K562 (cell line): ENCODE data around the gene FAM234A.

Experiments
- CHD4 ChIP-seq: fragments of 200-600 bp; sonication (generic); IDR thresholded peaks from 3 replicates; pipeline ENCODE4 v1.6.1; 2012; ENCODE audit warnings: low read depth, mild to moderate bottlenecking, mixed read lengths, low read length, inconsistent platforms; ENCODE audit not compliant: insufficient read depth, insufficient replicate concordance, poor library complexity, severe bottlenecking
- MXI1 ChIP-seq: IDR thresholded peaks from 2 replicates; pipeline ENCODE4 v1.6.1; 2011; ENCODE audit warnings: low read depth, mild to moderate bottlenecking, improper control_type of control experiment, low read length
- SREBF2 ChIP-seq: sonication (generic); formaldehyde crosslinking; IDR thresholded peaks from 2 replicates; pipeline ENCODE4 v1.4.0; 2020; ENCODE audit warnings: mild to moderate bottlenecking, missing genetic modification reagents
- TBP ChIP-seq: optimal IDR thresholded peaks from 2 replicates; pipeline ENCODE3; 2011; ENCODE audit warnings: low read depth, low read length, improper control_type of control experiment
- YY1 ChIP-seq, 3 experiments: IDR thresholded peaks; 2 replicates each; pipeline ENCODE4 v1.6.1; 2011; ENCODE audit warnings: low read length in 2 of 3, mild to moderate bottlenecking in 2 of 3, moderate library complexity in 2 of 3, borderline replicate concordance in 1 of 3, control low read depth in 1 of 3, low read depth in 1 of 3; ENCODE audit not compliant: insufficient read depth in 3 of 3, insufficient replicate concordance in 2 of 3, control insufficient read depth in 1 of 3, insufficient read length in 1 of 3; ENCODE audit errors: extremely low read depth in 1 of 3
- ZNF239 ChIP-seq: fragments of 250-450 bp; sonication (Bioruptor Pico); IDR thresholded peaks from 2 replicates; pipeline ENCODE4 v1.4.0; 2020; ENCODE audit warnings: mild to moderate bottlenecking
- ZNF384 ChIP-seq: IDR thresholded peaks from 2 replicates; pipeline ENCODE4 v1.6.1; 2012; ENCODE audit warnings: low read depth, low read length, improper control_type of control experiment
- ZNF639 ChIP-seq, 2 experiments: fragments of 200-800 bp in 1 of 2; sonication (Bioruptor generic) in 1 of 2; sonication (generic) in 1 of 2; formaldehyde crosslinking in 1 of 2; IDR thresholded peaks in 1 of 2; conservative IDR thresholded peaks in 1 of 2; 2 replicates each; pipeline versions ENCODE4 v1.5.0 to v1.6.1; 2016 to 2020; ENCODE audit warnings: missing compliant biosample characterization in 1 of 2, missing genetic modification characterization in 1 of 2, missing genetic modification reagents in 1 of 2

DNA sequence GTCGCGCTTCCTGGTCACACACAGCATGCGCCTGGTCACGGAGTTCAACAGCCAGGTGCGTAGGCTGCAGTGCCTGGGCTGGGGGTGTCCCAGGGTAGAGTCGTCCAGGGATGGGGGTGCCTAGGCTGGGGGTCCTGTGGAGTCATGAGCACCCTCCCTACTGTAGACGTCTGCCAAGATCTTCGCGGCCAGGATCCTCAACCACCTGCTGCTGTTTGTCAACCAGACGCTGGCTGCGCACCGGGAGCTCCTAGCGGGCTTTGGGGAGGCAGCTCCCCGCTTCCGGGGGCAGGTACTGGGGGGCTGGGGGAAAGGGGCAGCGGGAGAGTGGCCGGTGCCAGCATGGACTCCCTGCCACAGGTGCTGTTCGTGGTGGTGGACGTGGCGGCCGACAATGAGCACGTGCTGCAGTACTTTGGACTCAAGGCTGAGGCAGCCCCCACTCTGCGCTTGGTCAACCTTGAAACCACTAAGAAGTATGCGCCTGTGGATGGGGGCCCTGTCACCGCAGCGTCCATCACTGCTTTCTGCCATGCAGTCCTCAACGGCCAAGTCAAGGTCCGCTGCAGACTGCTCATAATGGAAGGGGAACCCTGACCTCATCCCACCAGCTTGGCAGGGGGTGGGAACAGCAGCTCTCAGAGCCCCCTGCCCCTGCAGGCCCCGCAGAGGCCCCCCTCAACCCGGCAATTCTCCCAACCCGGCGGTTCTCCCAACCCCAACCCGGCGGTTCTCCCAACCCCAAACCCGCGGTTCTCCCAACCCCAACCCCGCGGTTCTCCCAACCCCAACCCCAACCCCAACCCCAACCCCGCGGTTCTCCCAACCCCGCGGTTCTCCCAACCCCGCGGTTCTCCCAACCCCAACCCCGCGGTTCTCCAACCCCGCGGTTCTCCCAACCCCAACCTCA is 50.8 kb downstream of the FAM234A start:
- TF ChIP-seq ZNF384 (no peak), ZNF239 (CRISPR knock-in tag) (no peak), MXI1 (no peak), ZNF639 (CRISPR knock-in tag; conservative IDR thresholded peaks at IDR 0.05 in 1 of 2, IDR thresholded peaks at IDR 0.05 in 1 of 2) (no peak), TBP (no peak), SREBF2 (no peak), CHD4 (no peak), YY1 (IDR thresholded peaks at IDR 0.05; ENCODE audit: borderline replicate concordance in 1 of 3, control insufficient read depth in 1 of 3, extremely low read depth in 1 of 3, insufficient read depth in 3 of 3, insufficient read length in 1 of 3, insufficient replicate concordance in 2 of 3, low read depth in 1 of 3, low read length in 2 of 3) (no peak)
